GM21360 (cell line): ENCODE data around the gene GULP1.
A peak's percentile ranks its signal among the peaks of the same experiment; 100 is the strongest.
"Not testable (repeated sequence)": the region's sequence is repeated elsewhere in the genome, so short reads cannot be mapped to it uniquely, and the experiment has no call there.

Experiments used
- ATAC-seq: cut with Tn5 transposase; IDR thresholded peaks from one replicate; pipeline ENCODE4 v1.9.1; 2021; ENCODE audit warnings: mild to moderate bottlenecking, moderate library complexity; ENCODE audit not compliant: unreplicated experiment

The GULP1 gene

GRCh38 chr2:188522517-188522916 is 230.8 kb downstream of the GULP1 start:
- no peak for ATAC-seq

- ATAC-seq, result no peak
These were observed 232.2 kb downstream of the GULP1 start for GRCh38 chr2:188523919-188524318.

DNA sequence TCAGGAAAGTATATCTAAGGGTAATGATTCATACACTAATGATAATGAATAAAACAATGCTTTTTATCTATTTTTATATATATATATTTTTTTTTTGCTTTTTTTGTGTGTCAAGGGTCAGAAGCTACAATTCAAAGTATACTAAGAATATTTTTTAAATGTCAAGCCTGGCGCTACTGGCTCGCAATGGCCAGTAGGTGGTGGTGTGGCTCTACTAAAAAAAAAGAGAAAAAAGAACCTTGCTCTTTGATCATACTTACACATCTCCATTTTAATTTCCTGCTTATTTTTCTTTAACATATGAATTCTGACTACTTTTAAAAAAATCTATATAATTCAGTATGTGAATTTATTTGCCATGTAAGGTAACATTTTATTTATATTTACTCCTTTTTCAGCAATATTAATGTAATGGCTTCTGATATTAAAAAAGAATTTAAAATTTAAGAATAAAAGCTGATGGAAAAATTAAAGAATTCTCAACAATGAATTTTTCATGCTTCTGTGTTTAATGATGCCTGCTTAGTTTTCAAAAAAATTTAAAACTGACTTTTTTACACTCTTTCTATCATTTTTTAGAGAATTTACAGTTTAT is 232.9 kb downstream of the GULP1 start:
- ATAC-seq, result peak; percentile 86

- no peak for ATAC-seq
These were observed 235.0 kb downstream of the GULP1 start for GRCh38 chr2:188526701-188527100.

- ATAC-seq, result no peak
These were observed 235.5 kb downstream of the GULP1 start for GRCh38 chr2:188527141-188527540.

- ATAC-seq, result no peak
These were observed 235.9 kb downstream of the GULP1 start for GRCh38 chr2:188527581-188527993.

- ATAC-seq, result no peak
These were observed 238.0 kb downstream of the GULP1 start for GRCh38 chr2:188529710-188530109.

- no peak for ATAC-seq
These were observed 243.2 kb downstream of the GULP1 start for GRCh38 chr2:188534875-188535274.

- no peak for ATAC-seq
These were observed 260.0 kb downstream of the GULP1 start for GRCh38 chr2:188551671-188552070.

- no peak for ATAC-seq
These were observed 265.4 kb downstream of the GULP1 start for GRCh38 chr2:188557081-188557480.

DNA sequence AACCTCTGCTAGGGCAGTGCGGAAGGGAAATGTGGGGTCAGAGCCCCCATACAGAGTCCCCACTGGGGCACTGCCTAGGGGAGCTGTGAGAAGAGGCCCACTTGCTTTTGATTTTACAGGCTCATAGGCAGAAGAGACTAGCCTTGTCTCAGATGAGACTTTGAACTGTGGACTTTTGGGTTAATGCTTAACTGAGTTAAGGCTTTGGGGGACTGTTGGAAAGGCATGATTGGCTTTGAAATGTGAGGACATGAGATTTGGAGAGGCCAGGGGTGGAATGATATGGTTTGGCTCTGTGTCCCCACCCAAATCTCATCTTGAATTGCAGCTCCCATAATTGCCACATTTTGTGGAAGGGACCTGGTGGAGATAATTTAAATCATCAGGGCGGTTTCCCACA is 267.8 kb downstream of the GULP1 start:
- not testable (repeated sequence) for ATAC-seq

GRCh38 chr2:188561473-188561979 is 269.9 kb downstream of the GULP1 start:
- no peak for ATAC-seq

GRCh38 chr2:188569431-188570165 is 277.9 kb downstream of the GULP1 start:
- ATAC-seq, result no peak

DNA sequence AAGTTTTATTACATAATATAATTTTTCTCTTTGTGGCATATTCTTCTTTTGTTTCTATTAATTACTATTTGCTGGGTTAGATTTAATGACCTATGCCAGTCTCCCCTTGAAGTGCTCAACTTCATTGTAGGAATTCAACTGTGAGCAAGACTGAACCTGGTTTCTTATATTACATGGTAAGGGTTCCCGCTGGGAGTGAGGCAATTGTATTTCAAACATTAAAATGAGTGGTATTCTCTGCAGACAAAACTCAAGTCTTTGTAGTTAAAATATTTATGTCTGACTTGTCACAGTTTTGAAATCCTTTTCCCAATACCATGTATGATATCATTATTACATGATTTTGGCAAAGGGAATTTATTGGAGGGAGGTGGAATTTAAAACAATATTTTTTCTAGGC is 278.7 kb downstream of the GULP1 start:
- ATAC-seq, result no peak

DNA sequence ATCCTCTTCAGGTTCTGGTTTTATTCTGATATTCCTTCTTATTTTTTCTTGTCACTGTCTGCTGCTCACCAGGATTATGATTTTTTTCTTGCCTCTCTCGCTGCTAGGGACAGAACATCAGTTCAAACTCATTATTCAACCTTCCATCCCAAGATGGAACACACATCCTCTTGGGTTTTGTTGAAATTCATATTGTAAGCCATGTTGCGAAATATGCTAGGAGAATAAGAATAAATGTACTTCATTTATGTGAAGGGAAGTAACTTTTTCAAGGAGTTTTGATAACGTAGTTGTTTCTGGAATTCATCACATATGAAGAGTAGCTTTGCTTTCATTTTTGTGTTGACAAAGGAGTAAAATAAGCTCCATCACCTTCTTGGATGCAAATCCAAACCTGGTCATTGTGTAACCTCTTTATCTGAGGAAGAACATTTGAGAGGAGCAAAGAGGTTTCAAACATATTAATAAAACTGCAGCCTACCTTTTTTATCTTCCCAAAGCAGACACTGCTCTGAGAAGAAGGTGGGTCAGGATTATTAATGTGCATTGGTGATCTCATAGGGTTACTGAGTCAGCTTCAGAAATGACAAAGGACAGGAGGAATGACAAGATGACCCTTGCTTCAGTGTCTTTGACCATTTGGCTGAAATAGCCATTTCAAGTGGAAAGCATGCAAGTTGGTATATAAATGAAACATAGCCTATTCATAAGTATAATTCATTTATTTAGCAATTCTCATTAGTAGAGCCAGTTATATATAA is 280.0 kb downstream of the GULP1 start:
- ATAC-seq, result no peak

DNA sequence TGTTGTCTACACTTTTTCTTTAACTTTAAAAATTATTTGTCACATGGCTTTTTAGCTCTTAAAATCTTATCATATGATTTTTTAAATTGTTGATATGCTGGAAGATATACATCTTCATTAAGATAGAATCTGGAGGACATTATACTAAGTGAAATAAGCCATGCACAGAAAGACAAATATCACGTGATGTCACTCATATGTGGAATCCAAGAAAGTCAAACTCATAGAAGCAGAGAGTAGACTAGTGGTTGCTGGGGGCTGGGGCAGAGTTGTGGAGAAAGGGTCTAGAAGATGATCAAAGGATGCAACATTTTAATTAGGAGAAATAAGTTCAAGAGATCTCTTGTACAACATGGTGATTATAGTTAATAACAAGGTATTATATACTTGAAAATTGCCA is 280.9 kb downstream of the GULP1 start:
- no peak for ATAC-seq

DNA sequence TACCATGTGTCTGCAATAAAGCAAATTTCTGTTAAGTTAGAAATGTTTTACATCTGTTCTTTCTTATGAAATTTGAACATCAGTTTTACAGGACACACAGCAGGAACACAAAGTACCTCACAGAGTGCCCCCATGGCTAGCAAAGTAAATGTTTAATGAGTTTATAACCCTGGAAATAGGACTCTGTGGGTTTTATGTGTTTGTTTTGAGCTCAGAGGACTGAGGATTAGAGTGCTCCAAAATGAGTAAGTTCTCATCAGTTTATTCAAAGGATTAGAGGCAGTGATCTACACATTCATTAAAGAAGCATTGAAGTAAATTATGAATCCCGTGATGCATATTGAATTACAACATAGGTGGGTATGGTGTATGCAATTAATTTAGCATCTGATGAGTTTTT is 281.8 kb downstream of the GULP1 start:
- no peak for ATAC-seq

DNA sequence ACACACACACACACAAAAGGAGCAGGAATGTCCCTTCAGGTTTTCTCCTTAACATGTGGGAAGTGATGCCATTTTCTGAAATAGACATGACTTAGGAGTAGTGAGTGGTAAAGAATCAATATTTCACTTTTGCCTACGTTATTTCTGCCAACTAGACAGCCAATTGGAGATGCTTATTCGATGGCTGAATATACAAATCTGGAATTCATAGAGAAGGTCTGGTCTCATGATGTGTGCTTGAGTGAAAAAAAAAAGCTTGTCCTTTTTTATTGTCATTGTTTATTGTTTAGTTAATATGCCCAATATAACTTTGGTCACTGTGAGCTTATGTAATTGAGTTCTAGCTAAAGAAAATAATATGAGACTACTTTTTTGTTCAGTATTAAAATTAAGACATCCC is 284.3 kb downstream of the GULP1 start:
- ATAC-seq, result no peak

- no peak for ATAC-seq
These were observed 285.0 kb downstream of the GULP1 start for GRCh38 chr2:188576651-188577050.

GRCh38 chr2:188577231-188577630 is 285.6 kb downstream of the GULP1 start:
- no peak for ATAC-seq

DNA sequence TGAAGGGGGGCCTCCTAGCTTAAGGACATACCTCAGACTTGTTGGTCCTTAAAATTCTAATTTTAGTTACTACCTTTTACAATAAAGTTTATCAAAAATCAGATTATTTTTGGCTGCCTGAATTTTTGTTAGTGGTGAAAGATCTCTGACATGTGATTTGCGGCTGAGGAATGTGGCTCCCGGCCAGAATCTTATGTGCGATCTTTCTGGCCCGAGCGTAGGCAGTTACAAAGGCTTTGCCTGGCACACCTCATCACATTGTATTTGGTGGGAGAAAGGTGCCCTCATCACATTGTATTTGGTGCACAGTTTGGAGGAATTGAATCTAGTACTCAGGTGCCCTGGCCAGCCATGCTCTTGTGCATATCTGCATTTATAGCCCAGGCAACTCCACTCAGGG is 289.1 kb downstream of the GULP1 start:
- ATAC-seq, result no peak

DNA sequence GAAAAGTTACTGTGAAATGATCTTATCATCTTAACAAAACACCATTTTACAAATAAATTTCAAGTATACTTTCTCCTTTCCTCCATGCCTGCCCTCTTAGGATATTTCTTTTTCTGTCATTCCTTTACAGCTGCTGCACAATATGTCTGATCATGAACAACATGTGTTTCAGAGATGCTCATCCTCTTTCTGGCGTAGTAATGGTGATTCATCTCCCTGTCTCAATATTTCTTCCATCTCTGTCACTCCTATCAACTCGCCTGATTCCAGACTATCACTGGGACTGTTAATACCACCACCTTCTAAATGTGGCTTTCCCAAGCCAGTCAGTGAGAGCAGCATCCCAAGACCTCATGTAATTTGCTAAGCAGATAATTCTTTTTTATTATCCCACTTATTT is 290.5 kb downstream of the GULP1 start:
- no peak for ATAC-seq
